HG02943 (cell line): Measurements from ENCODE around the gene PTP4A2.

Experiments
- ATAC-seq: cut with Tn5 transposase; IDR thresholded peaks from one replicate; pipeline ENCODE4 v1.9.1; 2021; ENCODE audit warnings: mild to moderate bottlenecking, low read depth, moderate library complexity; ENCODE audit not compliant: unreplicated experiment

The PTP4A2 gene

GRCh38 chr1:31938184-31938975, at the start of gene PTP4A2:
PTP4A2 (minus strand) TSS chr1:31938368; CDS start chr1:31919065, 19,303 bp downstream.
- ATAC-seq, result peak; percentile 59

- ATAC-seq, result no peak
Measured at GRCh38 chr1:31987135-31987619, 49.0 kb upstream of the PTP4A2 start.

- no peak for ATAC-seq
Measured at GRCh38 chr1:31985430-31985829, 47.3 kb upstream of the PTP4A2 start.

GRCh38 chr1:31984419-31985347, 46.5 kb upstream of the PTP4A2 start:
- ATAC-seq, result no peak

GRCh38 chr1:31981972-31982371, 43.8 kb upstream of the PTP4A2 start:
- no peak for ATAC-seq

- ATAC-seq, result no peak
Measured at GRCh38 chr1:31981456-31981839, 43.3 kb upstream of the PTP4A2 start.

- ATAC-seq, result no peak
Measured at GRCh38 chr1:31980835-31981455, 42.8 kb upstream of the PTP4A2 start.

GRCh38 chr1:31978843-31979400, 40.8 kb upstream of the PTP4A2 start:
- ATAC-seq, result no peak

- no peak for ATAC-seq
Measured at GRCh38 chr1:31977385-31978131, 39.4 kb upstream of the PTP4A2 start.

- ATAC-seq, result no peak
Measured at GRCh38 chr1:31976401-31976800, 38.2 kb upstream of the PTP4A2 start.

- no peak for ATAC-seq
Measured at GRCh38 chr1:31970873-31971272, 32.7 kb upstream of the PTP4A2 start.

- ATAC-seq, result no peak
Measured at GRCh38 chr1:31961536-31961935, 23.4 kb upstream of the PTP4A2 start.

GRCh38 chr1:31959521-31960340, 21.6 kb upstream of the PTP4A2 start:
- ATAC-seq, result no peak

- no peak for ATAC-seq
Measured at GRCh38 chr1:31957701-31958674, 19.8 kb upstream of the PTP4A2 start.

GRCh38 chr1:31955917-31956736, 18.0 kb upstream of the PTP4A2 start:
- no peak for ATAC-seq

- ATAC-seq, result no peak
Measured at GRCh38 chr1:31954607-31955283, 16.6 kb upstream of the PTP4A2 start.
